GM12872 (cell line): Measurements from ENCODE around the gene ASCC2.

ENCODE experiments used
- TF ChIP-seq, protein P1 (sequence below): IDR thresholded peaks from 3 replicates; pipeline ENCODE4 v1.5.1; 2011; ENCODE audit warnings: low read depth, mild to moderate bottlenecking, low read length, moderate library complexity; ENCODE audit not compliant: insufficient read depth

Gene ASCC2

DNA sequence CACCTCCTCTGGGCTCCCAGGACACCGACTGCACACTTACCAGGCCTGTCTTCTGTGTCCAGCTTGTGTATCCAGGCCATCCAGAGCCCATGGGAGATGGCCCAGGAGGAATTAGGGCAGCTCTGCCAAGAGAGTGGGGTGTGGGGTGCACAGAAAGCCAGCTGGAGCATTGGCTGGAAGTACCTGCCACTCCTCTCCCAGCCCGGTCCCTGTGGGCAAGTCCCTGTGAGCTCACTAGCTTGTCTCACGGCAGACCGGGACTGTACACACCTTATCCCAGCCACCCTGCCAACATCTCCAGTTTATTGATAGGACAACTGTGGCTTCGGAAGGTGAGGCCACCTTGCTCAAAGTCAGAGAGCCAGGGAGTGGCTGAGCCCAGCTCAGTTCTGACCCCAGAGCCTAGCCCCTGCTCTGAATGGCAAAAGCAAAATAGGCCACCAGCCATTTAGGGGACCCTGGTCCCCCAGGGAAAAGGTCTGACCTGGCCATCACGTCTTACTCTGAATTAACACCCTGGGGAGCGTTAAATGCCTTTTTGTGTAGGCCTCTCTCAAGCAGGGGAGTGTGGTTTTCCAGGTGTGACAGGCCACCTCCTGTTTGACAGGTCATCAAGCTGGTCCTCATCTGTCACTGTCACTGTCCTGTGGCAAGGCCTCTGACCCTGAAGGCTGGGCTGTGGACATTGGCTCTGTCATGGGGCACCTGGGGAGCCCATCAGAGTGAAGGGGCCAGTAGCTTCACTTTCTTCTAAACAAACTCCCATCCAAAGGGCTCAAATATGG is 55.8 kb downstream of the ASCC2 start:
- TF ChIP-seq, protein P1, sequence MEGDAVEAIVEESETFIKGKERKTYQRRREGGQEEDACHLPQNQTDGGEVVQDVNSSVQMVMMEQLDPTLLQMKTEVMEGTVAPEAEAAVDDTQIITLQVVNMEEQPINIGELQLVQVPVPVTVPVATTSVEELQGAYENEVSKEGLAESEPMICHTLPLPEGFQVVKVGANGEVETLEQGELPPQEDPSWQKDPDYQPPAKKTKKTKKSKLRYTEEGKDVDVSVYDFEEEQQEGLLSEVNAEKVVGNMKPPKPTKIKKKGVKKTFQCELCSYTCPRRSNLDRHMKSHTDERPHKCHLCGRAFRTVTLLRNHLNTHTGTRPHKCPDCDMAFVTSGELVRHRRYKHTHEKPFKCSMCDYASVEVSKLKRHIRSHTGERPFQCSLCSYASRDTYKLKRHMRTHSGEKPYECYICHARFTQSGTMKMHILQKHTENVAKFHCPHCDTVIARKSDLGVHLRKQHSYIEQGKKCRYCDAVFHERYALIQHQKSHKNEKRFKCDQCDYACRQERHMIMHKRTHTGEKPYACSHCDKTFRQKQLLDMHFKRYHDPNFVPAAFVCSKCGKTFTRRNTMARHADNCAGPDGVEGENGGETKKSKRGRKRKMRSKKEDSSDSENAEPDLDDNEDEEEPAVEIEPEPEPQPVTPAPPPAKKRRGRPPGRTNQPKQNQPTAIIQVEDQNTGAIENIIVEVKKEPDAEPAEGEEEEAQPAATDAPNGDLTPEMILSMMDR: no peak

DNA sequence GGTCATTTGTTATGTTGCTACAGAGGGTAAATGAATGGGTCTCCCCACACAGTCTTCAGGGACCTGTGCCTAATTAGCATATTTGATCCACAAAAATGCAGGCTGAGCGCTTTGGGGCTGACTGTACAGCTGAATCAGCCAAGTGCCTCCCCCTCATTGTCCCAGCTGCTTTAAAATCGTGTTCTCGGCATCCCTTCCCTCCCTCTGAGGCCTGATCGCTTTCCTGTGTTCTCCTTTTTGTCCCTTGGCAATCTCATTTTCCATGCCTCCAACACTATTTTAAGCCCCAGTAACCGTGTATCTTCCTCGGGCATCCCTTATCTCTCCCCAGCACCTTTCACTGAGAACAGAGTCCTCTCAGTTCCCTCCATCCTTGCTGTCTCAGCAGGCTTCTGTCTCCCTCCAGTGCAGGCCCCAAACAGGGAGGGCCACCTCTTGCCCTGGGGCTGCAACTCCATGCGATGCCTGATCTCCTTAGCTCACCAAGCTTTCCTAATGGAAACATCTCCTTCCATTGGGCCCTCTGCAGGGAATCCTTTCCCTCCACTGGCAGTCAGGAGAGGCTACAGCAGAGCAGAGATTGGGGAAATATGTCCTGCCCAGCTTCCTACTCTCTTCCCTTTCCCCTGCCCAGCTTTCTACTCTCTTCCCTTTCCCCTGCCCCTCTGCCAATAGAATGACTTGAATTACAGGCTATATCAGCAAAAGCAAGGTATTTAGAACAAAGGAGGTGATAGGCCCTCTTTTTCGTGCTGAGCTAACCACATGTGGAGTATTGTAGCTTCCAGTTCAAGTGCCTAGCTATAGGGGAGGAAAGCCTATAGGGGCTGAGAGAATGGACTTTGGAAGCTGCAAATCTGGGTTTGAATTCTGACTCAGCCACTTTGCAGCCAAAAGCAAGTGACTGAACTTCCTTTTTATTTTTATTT is 57.1 kb downstream of the ASCC2 start:
- TF ChIP-seq, protein P1: no peak

DNA sequence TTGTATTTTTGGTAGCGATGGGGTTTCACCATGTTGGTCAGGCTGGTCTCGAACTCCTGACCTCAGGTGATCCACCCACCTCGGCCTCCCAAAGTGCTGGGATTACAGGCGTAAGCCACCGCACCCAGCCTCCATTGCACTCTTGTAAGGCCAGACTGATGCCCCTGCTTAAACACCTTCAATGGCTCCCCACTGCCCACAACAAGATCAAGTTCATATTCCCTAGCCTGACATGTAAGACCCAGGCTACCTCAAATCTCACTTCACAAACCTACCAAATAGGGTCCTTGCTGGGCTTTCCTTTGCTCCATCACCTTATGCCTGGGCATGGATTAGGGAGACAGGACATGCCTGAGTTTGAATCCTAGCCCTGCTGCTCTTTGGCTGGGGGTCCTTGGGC is 57.9 kb downstream of the ASCC2 start:
- TF ChIP-seq, protein P1: no peak

DNA sequence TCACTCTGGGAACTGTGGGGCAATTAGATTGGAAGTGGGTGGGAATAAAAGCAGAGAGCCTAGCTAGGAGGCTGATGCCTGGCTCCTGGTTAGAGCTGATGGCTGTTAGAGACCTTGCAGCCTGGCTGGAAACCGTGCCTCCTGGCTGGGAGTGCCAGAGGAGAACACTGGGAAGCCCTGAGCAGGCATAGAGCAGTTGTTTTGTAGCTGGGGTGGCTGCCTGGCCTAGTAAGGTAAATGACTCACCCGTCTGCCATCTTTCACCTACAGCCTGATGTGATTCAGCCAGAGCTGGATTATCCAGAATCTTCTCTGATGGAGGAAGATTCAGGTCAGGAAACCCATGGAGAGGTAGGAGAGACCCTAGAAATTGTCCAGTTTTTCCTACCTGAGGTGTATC is 64.8 kb downstream of the ASCC2 start:
- TF ChIP-seq, protein P1: no peak

DNA sequence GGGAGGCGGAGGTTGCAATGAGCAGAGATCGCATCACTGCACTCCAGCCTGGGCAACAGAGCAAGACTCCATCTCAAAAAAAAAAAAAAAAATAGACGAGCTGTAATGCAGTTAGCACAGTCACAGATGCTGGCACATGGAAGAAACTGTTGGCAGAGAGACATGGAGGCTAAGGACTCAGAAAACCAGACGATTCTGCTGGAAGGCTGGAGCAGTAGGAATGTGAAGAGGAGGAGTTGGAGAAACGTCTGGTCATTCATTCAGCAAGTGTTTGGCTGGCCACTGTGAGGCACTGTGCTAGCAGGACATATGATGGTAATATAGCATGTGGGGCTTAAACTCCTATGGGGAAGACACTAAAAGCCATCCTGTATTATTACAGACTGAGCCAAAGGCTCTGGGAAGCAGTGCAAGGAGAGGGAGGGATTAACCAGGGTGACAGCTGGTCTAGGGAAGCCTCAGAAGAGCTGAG is 65.9 kb downstream of the ASCC2 start:
- TF ChIP-seq, protein P1: peak; percentile 43; the same call in 2 of the 3 replicates

DNA sequence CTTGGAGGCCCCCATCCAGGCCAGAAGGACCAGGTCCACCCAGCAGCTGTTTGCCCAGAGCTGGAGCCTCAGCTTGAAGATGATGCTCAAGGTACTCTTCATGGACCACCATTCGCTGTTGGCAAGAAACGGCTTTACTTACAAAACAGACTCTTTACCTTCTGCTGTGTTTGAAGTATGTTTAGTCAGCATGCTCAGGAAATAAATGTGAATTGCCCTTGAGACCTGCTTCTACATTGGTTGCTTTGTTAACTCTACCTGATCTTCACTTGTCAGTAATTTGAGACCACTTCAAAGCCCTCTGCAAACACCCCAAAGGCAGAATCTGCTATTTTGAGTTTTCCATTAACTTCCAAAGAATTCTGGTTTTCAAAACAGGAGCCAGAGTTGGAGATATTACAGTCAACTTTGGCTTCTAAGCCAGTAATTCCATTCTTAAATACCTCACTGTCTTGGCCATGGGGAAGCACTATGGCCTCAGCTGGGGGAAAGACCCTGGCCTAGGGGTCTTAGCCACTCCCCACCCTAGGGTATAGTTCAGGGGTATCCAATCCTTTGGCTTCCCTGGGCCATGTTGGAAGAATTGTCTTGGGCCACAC is 68.3 kb downstream of the ASCC2 start:
- TF ChIP-seq, protein P1: no peak

DNA sequence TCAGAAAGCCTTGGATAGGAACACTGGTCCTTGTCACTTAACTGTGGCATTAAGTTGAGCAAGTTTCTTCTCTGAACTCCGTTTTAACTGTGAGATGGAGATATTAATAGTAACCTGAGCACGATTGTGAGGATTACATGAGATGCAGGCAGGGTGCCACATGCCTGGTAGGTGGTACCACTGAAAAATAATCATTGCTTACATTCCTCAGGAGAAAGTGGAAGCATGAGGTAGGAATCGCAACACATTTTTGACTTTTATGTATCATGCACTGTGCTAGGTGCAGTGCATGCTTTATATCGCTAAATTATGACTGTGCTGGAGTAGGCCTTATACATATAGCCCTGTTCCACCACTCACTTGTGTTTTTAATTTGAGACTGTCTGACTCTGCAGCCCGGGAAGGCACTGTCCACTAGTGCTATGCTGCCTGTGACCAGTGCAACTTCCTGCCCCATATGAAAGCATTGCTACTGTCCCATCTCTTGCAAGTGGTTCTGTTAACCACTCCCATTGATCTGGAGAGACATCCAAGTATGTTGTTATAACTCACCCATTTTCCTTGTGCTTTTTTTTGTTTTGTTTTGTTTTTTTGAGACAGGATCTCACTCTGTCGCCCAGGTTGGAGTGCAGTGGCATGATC is 69.9 kb downstream of the ASCC2 start:
- TF ChIP-seq, protein P1: no peak
